ENCODE results near the gene PDXK. TPM values are rescaled to one million over a fixed set of nuclear protein-coding genes. Genes with fewer than 3 reads are reported as not detected.

The PDXK gene
- total RNA-seq, 1 donor from 2014 or later = 183 TPM

DNA sequence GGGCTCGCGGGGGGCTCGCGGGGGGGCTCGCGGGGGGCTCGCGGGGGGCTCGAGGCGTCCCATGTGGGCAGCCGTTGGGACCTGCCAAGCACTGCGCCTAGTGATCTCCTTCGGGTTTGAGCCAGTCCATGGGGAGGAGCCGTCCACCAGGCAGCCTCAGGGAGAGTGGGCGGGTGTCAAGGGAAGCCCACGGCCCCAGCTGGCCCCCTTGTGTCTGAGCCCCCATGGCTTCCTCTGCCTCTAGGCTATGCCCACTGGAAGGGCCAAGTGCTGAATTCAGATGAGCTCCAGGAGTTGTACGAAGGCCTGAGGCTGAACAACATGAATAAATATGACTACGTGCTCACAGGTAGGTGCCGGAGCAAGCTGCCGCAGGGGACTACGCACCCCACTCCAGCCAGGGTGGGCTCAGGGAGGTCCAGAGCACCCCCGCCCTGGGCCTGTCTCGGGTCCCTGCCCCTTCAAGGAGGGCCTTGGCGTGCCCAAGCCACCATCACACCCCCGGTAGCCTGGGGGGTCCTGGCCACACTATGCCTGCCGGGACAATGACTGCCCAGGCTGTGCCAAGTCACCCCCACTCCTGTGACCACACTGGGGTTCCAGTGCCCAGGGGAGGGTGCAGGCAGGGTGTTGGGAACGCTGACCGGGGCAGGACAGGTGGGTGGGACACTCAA lies 22.6 kb downstream of the PDXK start:
- no peak overlapping the region for H3K4me3 ChIP-seq (ENCODE audit: low read depth, low read length)
- H3K36me3 ChIP-seq (ENCODE audit: control insufficient read depth, insufficient read depth, low read length) = peaks cover 6% of the 10 kb centered on the region
- H3K27me3 ChIP-seq (ENCODE audit: control insufficient read depth, insufficient read depth, low read length) = no peaks in the 10 kb centered on the region
- no peak for DNase-seq (ENCODE audit: low read depth)
- TF ChIP-seq, protein P1, sequence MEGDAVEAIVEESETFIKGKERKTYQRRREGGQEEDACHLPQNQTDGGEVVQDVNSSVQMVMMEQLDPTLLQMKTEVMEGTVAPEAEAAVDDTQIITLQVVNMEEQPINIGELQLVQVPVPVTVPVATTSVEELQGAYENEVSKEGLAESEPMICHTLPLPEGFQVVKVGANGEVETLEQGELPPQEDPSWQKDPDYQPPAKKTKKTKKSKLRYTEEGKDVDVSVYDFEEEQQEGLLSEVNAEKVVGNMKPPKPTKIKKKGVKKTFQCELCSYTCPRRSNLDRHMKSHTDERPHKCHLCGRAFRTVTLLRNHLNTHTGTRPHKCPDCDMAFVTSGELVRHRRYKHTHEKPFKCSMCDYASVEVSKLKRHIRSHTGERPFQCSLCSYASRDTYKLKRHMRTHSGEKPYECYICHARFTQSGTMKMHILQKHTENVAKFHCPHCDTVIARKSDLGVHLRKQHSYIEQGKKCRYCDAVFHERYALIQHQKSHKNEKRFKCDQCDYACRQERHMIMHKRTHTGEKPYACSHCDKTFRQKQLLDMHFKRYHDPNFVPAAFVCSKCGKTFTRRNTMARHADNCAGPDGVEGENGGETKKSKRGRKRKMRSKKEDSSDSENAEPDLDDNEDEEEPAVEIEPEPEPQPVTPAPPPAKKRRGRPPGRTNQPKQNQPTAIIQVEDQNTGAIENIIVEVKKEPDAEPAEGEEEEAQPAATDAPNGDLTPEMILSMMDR (IDR thresholded peaks at IDR 0.05; ENCODE audit: insufficient read depth, low read length, poor library complexity, severe bottlenecking) = no peak

DNA sequence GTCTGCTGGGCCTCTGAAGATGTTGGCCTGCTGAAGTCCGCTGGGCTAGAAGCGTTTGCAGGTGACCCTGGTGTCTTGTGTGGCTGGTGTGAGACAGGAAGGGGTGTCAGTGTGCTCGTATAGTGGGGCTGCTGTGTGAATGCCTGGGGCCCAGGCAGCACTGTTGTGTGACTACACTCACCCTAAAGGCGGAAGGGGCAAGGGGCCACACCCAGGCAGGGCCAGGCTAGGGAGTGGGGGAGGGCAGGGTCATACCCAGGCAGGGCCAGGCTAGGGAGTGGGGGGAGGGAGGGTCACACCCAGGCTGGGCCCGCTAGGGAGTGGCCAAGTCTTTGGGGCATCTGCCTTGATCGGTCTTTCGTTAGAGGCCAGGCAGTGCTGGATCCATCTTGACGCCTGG lies 25.0 kb downstream of the PDXK start:
- DNase-seq (ENCODE audit: low read depth) = no peak
- TF ChIP-seq, protein P1 (IDR thresholded peaks at IDR 0.05; ENCODE audit: insufficient read depth, low read length, poor library complexity, severe bottlenecking) = no peak
- peaks cover 8% of the 10 kb centered on the region for H3K36me3 ChIP-seq (ENCODE audit: control insufficient read depth, insufficient read depth, low read length)
- no peaks in the 10 kb centered on the region for H3K27me3 ChIP-seq (ENCODE audit: control insufficient read depth, insufficient read depth, low read length)
- no peak overlapping the region for H3K4me3 ChIP-seq (ENCODE audit: low read depth, low read length)

DNA sequence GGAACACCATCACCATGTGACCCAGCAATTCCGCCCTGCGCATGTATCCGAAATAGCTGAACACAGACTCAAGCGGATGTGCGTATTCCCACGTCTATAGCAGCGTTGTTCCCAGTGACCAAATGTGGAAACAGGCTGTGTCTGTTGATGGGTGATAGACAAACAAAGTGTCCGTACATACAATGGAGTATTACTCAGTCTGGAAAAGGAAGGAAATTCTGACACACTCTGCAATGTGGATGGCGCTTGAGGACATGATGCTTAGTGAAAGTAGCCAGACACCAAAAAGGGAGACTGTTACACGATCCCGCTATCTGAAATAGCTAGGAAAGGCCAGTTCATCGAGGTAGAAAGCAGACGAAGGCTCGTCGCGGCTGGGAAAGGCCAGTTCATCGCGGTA lies 25.8 kb downstream of the PDXK start:
- TF ChIP-seq, protein P1 (IDR thresholded peaks at IDR 0.05; ENCODE audit: insufficient read depth, low read length, poor library complexity, severe bottlenecking) = no peak
- DNase-seq (ENCODE audit: low read depth) = no peak
- Histone ChIP-seq H3K36me3 (ENCODE audit: control insufficient read depth, insufficient read depth, low read length) (peaks cover 8% of the 10 kb centered on the region), H3K27me3 (ENCODE audit: control insufficient read depth, insufficient read depth, low read length) (no peaks in the 10 kb centered on the region), H3K4me3 (ENCODE audit: low read depth, low read length) (no peak overlapping the region)

DNA sequence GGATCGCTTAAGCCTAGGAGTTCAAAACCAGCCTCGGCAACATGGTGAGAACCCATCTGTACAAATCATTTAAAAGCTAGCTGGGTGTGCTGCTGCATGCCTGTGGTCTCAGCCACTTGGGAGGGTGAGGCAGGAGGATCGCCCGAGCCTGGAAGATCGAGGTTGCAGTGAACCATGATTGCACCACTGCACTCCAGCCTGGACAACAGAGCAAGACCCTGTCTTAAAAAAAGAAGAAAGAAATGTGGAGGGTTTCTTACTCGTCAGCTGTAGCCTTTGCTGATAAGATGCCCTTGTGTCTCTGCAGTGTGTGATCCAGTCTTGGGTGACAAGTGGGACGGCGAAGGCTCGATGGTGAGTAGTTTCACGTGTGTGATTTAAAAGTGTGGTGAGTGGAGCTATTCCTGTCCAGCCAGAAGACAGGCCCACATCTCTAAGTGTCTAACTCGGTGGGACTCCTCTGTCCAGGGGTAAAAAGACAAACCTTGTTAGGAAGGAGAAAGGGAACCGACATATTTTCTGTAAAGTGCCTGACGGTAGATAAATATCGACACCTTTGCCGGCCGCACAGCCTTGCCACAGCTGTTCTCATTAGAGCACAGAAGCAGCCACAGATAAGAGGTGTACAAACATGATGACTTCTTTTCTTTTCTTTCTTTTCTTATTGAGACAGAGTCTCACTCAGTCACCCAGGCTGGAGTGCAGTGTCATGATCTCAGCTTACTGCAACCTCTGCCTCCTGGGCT lies 27.0 kb downstream of the PDXK start:
- no peak for DNase-seq (ENCODE audit: low read depth)
- TF ChIP-seq, protein P1 (IDR thresholded peaks at IDR 0.05; ENCODE audit: insufficient read depth, low read length, poor library complexity, severe bottlenecking) = no peak
- Histone ChIP-seq H3K27me3 (ENCODE audit: control insufficient read depth, insufficient read depth, low read length) (no peaks in the 10 kb centered on the region), H3K36me3 (ENCODE audit: control insufficient read depth, insufficient read depth, low read length) (peaks cover 12% of the 10 kb centered on the region), H3K4me3 (ENCODE audit: low read depth, low read length) (no peak overlapping the region)

DNA sequence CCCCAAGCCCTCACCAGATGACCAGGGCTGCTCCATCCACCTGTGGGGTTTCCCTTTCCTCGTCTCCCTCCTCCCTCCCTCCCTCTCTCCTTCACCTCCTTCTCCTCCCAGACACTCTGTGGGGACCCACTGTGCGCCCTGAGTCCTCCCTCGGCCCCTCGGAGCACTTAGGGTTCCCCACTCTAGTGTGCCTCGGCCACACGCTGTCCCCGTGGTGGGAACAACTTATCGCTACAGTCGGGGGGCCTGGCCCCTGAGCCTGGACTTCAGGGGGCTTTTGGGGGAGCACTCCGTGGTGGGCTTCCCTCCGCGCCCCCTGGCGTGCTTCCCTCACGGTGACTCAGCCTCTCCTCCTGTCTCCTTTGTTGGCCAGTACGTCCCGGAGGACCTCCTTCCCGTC lies 29.7 kb downstream of the PDXK start:
- H3K4me3 ChIP-seq (ENCODE audit: low read depth, low read length) = no peak overlapping the region
- H3K36me3 ChIP-seq (ENCODE audit: control insufficient read depth, insufficient read depth, low read length) = peaks cover 16% of the 10 kb centered on the region
- TF ChIP-seq, protein P1 (IDR thresholded peaks at IDR 0.05; ENCODE audit: insufficient read depth, low read length, poor library complexity, severe bottlenecking) = no peak
- no peak for DNase-seq (ENCODE audit: low read depth)
- H3K27me3 ChIP-seq (ENCODE audit: control insufficient read depth, insufficient read depth, low read length) = no peaks in the 10 kb centered on the region

Measured in kidney epithelial cell (primary cell).